Body of pancreas (tissue), 4 donors: ENCODE results near the gene POGLUT3.

Source experiments
- CTCF ChIP-seq, 7 experiments: fragments of 450-650 bp in 4 of 7; fragments of 200-600 bp in 3 of 7; sonication (generic) in 3 of 7; IDR thresholded peaks; one replicate each; pipeline ENCODE4 v1.5.1; 2016 to 2019; ENCODE audit warnings: antibody characterized with exemption in 7 of 7
- POLR2A ChIP-seq, 3 donors: fragments of 450-650 bp; IDR thresholded peaks; one replicate each; pipeline ENCODE4 v1.6.1; 2016; ENCODE audit warnings: antibody characterized with exemption in 3 of 3, mild to moderate bottlenecking in 2 of 3

GRCh38 chr11:108508653-108509593 lies 10.7 kb upstream of the POGLUT3 start:
- TF ChIP-seq CTCF (IDR thresholded peaks at IDR 0.05): no peak
- TF ChIP-seq POLR2A (IDR thresholded peaks at IDR 0.05): no peak
